Measurements from ENCODE around the gene ZBTB20. TPM values are rescaled to one million over a fixed set of nuclear protein-coding genes. Genes with fewer than 3 reads are reported as not detected.

ZBTB20 gene
- total and polyA plus RNA-seq, 3 experiments from 2014 or later = 6.3 to 25.6 (median 6.5) TPM

DNA sequence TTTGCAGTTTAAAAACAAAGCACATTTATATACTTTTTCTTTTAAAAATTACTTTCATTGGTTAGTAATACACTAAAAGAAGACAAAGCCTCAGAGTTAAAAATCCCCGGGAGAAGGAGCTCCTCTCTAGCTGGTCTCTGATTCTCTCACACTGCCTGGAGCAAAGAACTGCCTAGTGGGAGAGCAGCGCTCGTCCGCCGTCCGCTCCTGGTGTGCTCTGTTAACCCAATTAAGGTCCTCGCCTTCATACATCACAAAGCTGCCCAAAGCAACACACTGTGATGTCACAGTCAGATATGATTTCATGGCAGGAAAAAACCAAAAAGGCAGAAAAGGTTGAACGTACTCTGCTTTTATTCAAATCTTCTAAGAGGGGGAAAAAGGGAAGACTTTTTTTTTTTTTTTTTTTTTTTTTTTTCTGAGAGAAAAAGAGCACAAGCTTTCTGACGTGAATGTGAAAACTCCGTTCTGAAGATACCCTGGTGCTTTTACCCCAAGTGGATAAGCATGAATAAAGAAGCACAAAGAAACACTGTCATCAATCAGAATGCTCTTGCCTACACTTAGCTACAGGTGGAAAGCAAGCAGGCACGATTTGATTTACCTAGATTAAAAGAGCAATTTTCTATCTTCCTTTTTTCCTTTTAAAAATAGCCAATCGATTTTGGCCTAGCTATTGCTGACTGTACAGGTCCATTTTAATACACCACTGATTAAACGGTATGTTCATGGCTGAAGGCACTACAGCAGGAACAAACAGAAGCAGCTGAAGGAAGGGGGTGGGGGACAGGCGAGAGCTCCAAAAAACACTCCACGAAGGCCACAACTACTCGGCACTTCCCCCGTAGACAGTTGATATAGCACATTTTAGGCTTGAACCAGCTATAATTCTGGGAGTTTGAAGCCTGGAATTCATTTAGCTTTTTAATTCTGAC, 738.1 kb downstream of the ZBTB20 start:
- ChIA-PET CTCF (interaction anchor here (0.8 to 2.2 kb wide), 4 partner anchors 10 to 118 kb away, joined by 3 to 14 read pairs (median 4); no protein-coding TSS in a partner anchor), POLR2A (no interaction called here)
- Histone ChIP-seq H3K27ac (ENCODE audit: low read depth, low read length) (no peak overlapping the region), H3K9me3 (ENCODE audit: low read length) (no peaks in the 10 kb centered on the region), H3K4me1 (ENCODE audit: insufficient read depth, low read length) (no peaks in the 10 kb centered on the region), H3K27me3 (ENCODE audit: insufficient read depth, low read length, poor library complexity, severe bottlenecking) (no peaks in the 10 kb centered on the region), H3K4me3 (ENCODE audit: low read length) (no peak overlapping the region), H3K36me3 (ENCODE audit: insufficient read depth, low read length) (no peaks in the 10 kb centered on the region)
- no peak overlapping the region for H3K27ac Mint-ChIP-seq
- H3K9me3 Mint-ChIP-seq = no peaks in the 10 kb centered on the region
- H3K4me1 Mint-ChIP-seq = peaks cover 2 to 22% (median 14%) of the 10 kb centered on the region in 3 donors
- no peaks in the 10 kb centered on the region for H3K27me3 Mint-ChIP-seq
- DNase-seq = no peak
- no peaks in the 10 kb centered on the region for H3K36me3 Mint-ChIP-seq
- no peak overlapping the region for H3K4me3 Mint-ChIP-seq

DNA sequence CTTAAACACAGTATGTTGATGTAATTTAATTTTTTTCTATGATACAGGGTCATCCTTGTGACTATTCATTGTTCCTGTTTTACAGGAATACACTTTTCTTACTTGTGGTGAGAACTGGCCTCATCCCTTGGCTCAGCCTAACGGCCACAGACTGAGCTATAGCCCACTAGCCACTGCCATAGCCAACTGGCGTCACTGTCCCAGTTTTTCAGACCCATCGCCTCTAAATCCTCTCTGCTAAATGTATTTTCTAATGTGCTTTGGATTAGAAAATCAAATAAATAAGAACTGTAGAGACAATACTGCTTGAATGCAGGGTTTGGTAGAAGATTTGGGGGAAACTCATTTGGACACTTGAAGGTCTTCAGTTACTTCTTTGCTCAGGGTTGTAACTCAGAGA, 740.2 kb downstream of the ZBTB20 start:
- no peaks in the 10 kb centered on the region for H3K27me3 Mint-ChIP-seq
- Histone ChIP-seq H3K27ac (ENCODE audit: low read depth, low read length) (no peak overlapping the region), H3K4me1 (ENCODE audit: insufficient read depth, low read length) (no peaks in the 10 kb centered on the region), H3K36me3 (ENCODE audit: insufficient read depth, low read length) (no peaks in the 10 kb centered on the region), H3K27me3 (ENCODE audit: insufficient read depth, low read length, poor library complexity, severe bottlenecking) (no peaks in the 10 kb centered on the region), H3K4me3 (ENCODE audit: low read length) (no peak overlapping the region), H3K9me3 (ENCODE audit: low read length) (no peaks in the 10 kb centered on the region)
- no peak overlapping the region for H3K27ac Mint-ChIP-seq
- POLR2A ChIA-PET = no interaction called here
- CTCF ChIA-PET = no interaction called here
- no peaks in the 10 kb centered on the region for H3K36me3 Mint-ChIP-seq
- no peak overlapping the region for H3K4me3 Mint-ChIP-seq
- DNase-seq = no peak
- peaks cover 0 to 5% (median 4%) of the 10 kb centered on the region in 3 donors for H3K4me1 Mint-ChIP-seq
- no peaks in the 10 kb centered on the region for H3K9me3 Mint-ChIP-seq

DNA sequence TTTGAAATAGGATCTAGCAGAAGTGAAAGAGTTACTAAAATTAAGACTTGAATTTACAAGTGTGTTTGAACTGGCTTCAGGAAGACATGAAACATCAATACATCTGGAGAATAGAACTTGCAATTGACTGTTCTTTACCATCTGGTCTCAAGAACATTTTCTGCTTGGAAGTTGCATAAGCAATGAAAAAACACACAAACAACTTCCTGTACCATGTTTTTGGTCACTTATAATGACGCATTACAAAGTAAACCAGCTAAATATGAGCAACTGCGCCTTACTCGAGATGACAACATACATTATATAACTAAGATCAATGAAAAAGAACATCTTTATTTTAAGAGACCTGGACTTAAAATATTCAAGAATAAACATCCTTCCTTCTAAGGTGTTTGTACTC, 740.8 kb downstream of the ZBTB20 start:
- Mint-ChIP-seq H3K4me3 (no peak overlapping the region), H3K36me3 (no peaks in the 10 kb centered on the region), H3K27me3 (no peaks in the 10 kb centered on the region), H3K4me1 (no peaks in the 10 kb centered on the region), H3K27ac (no peak overlapping the region), H3K9me3 (no peaks in the 10 kb centered on the region)
- POLR2A ChIA-PET = no interaction called here
- no peaks in the 10 kb centered on the region for H3K4me1 ChIP-seq (ENCODE audit: insufficient read depth, low read length)
- no peak overlapping the region for H3K27ac ChIP-seq (ENCODE audit: low read depth, low read length)
- no peaks in the 10 kb centered on the region for H3K27me3 ChIP-seq (ENCODE audit: insufficient read depth, low read length, poor library complexity, severe bottlenecking)
- no peaks in the 10 kb centered on the region for H3K9me3 ChIP-seq (ENCODE audit: low read length)
- H3K36me3 ChIP-seq (ENCODE audit: insufficient read depth, low read length) = no peaks in the 10 kb centered on the region
- CTCF ChIA-PET = interaction anchor here (1.9 kb wide), 1 partner anchor 70 kb away, joined by 4 read pairs; no protein-coding TSS in a partner anchor
- no peak overlapping the region for H3K4me3 ChIP-seq (ENCODE audit: low read length)
- DNase-seq = no peak

GRCh38 chr3:114405202-114405990, 741.7 kb downstream of the ZBTB20 start:
- CTCF ChIA-PET = interaction anchor here (0.8 to 1.9 kb wide), 3 partner anchors 9 to 69 kb away, joined by 4 to 11 read pairs (median 4); no protein-coding TSS in a partner anchor
- H3K27ac Mint-ChIP-seq = no peak overlapping the region
- no peak for DNase-seq
- no peaks in the 10 kb centered on the region for H3K9me3 Mint-ChIP-seq
- Histone ChIP-seq H3K4me3 (ENCODE audit: low read length) (no peak overlapping the region), H3K4me1 (ENCODE audit: insufficient read depth, low read length) (no peaks in the 10 kb centered on the region), H3K36me3 (ENCODE audit: insufficient read depth, low read length) (no peaks in the 10 kb centered on the region), H3K9me3 (ENCODE audit: low read length) (no peaks in the 10 kb centered on the region), H3K27ac (ENCODE audit: low read depth, low read length) (no peak overlapping the region), H3K27me3 (ENCODE audit: insufficient read depth, low read length, poor library complexity, severe bottlenecking) (no peaks in the 10 kb centered on the region)
- H3K36me3 Mint-ChIP-seq = no peaks in the 10 kb centered on the region
- no peaks in the 10 kb centered on the region for H3K4me1 Mint-ChIP-seq
- POLR2A ChIA-PET = interaction anchor here (1.1 kb wide), 1 partner anchor 16 kb away, joined by 3 read pairs; no protein-coding TSS in a partner anchor
- H3K27me3 Mint-ChIP-seq = no peaks in the 10 kb centered on the region
- H3K4me3 Mint-ChIP-seq = no peak overlapping the region

DNA sequence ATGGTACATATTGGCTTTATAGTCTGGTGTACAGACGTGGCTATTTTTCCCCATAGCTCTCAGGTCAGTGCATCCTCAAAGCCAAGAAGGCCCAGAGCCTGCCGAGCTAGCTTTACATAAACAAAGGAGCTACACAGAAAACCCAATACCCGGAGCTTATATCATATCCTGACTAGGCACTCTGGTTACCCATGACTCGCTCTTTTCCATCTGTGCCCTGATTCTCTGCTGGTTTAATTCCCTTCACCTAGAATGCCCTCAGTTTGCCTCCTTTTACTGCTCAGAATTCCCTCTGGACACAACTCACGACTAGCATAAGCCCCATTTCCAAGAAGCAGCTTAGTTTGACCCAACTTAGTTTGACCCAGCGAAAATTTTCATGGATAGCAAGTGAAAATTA, 742.5 kb downstream of the ZBTB20 start:
- no peaks in the 10 kb centered on the region for H3K4me1 Mint-ChIP-seq
- no peaks in the 10 kb centered on the region for H3K36me3 ChIP-seq (ENCODE audit: insufficient read depth, low read length)
- no peak for DNase-seq
- CTCF ChIA-PET = interaction anchor here (1.6 to 1.9 kb wide), 2 partner anchors 21 to 68 kb away, joined by 4 to 11 read pairs; no protein-coding TSS in a partner anchor
- no peaks in the 10 kb centered on the region for H3K27me3 ChIP-seq (ENCODE audit: insufficient read depth, low read length, poor library complexity, severe bottlenecking)
- H3K9me3 ChIP-seq (ENCODE audit: low read length) = no peaks in the 10 kb centered on the region
- H3K27ac ChIP-seq (ENCODE audit: low read depth, low read length) = no peak overlapping the region
- peaks cover 0 to 2% (median 0%) of the 10 kb centered on the region in 3 donors for H3K36me3 Mint-ChIP-seq
- H3K27ac Mint-ChIP-seq = no peak overlapping the region
- H3K4me1 ChIP-seq (ENCODE audit: insufficient read depth, low read length) = no peaks in the 10 kb centered on the region
- POLR2A ChIA-PET = interaction anchor here (1.1 kb wide), 1 partner anchor 15 kb away, joined by 3 read pairs; no protein-coding TSS in a partner anchor
- H3K4me3 ChIP-seq (ENCODE audit: low read length) = no peak overlapping the region
- H3K9me3 Mint-ChIP-seq = no peaks in the 10 kb centered on the region
- no peak overlapping the region for H3K4me3 Mint-ChIP-seq
- no peaks in the 10 kb centered on the region for H3K27me3 Mint-ChIP-seq

DNA sequence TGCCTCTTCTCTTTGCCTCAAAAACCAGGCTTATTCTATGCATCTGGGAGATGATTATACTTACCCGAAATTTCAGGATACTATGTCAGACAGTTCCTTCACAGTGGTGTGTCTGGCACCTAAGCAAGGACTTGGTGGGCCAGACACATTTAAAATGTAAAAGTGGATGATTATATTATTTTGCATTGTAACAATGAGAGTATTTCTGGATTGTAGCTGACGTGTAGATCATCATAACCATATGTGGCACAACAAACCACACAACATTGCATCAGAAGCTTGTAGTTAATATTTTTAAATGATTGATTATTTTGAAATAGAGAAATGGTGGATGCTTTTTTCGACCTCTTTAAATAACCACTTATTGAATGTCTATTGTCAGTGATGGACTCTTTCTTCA, 744.2 kb downstream of the ZBTB20 start:
- Histone ChIP-seq H3K27me3 (ENCODE audit: insufficient read depth, low read length, poor library complexity, severe bottlenecking) (no peaks in the 10 kb centered on the region), H3K4me3 (ENCODE audit: low read length) (no peak overlapping the region), H3K4me1 (ENCODE audit: insufficient read depth, low read length) (no peaks in the 10 kb centered on the region), H3K36me3 (ENCODE audit: insufficient read depth, low read length) (no peaks in the 10 kb centered on the region), H3K27ac (ENCODE audit: low read depth, low read length) (no peak overlapping the region), H3K9me3 (ENCODE audit: low read length) (no peaks in the 10 kb centered on the region)
- Mint-ChIP-seq H3K4me1 (no peaks in the 10 kb centered on the region), H3K36me3 (peaks cover 0 to 2% (median 0%) of the 10 kb centered on the region in 3 donors), H3K27ac (no peak overlapping the region), H3K9me3 (no peaks in the 10 kb centered on the region), H3K4me3 (no peak overlapping the region), H3K27me3 (no peaks in the 10 kb centered on the region)
- DNase-seq = no peak
- ChIA-PET CTCF (interaction anchor here (0.9 to 1.3 kb wide), 5 partner anchors 9 to 252 kb away, joined by 3 to 4 read pairs (median 3); no protein-coding TSS in a partner anchor), POLR2A (no interaction called here)

DNA sequence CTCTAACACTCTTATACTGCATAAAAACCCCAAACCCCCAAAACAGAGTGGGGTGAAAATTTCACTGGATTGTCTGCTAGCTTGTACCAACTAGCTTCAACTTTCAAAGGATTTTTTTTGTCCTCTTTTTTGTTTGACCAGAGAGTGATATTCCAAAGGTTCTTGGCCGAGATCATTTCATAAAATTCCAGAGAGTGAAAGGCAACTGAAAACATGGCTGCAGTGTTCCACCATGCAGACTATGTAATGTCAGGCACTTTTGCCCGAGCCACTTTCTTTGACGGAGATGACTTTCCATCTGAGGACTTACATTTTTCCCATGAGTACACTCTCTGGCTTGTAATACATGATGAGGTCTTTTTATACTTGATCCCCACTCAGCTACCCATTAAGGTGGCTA, 745.7 kb downstream of the ZBTB20 start:
- Mint-ChIP-seq H3K27me3 (no peaks in the 10 kb centered on the region), H3K36me3 (peaks cover 0 to 2% (median 0%) of the 10 kb centered on the region in 3 donors), H3K9me3 (no peaks in the 10 kb centered on the region), H3K4me3 (no peak overlapping the region), H3K27ac (no peak overlapping the region), H3K4me1 (peaks cover 0 to 4% (median 0%) of the 10 kb centered on the region in 3 donors)
- Histone ChIP-seq H3K36me3 (ENCODE audit: insufficient read depth, low read length) (no peaks in the 10 kb centered on the region), H3K27me3 (ENCODE audit: insufficient read depth, low read length, poor library complexity, severe bottlenecking) (no peaks in the 10 kb centered on the region), H3K9me3 (ENCODE audit: low read length) (no peaks in the 10 kb centered on the region), H3K4me3 (ENCODE audit: low read length) (no peak overlapping the region), H3K4me1 (ENCODE audit: insufficient read depth, low read length) (no peaks in the 10 kb centered on the region), H3K27ac (ENCODE audit: low read depth, low read length) (no peak overlapping the region)
- CTCF ChIA-PET = interaction anchor here (1.6 kb wide), 1 partner anchor 110 kb away, joined by 5 read pairs; no protein-coding TSS in a partner anchor
- no peak for DNase-seq
- POLR2A ChIA-PET = no interaction called here
